Muscle of leg (tissue), 11 donors: ENCODE data around the gene TRAF3IP3. TPM values are rescaled to one million over a fixed set of nuclear protein-coding genes. Genes with fewer than 3 reads are reported as not detected.
"Not testable (repeated sequence)": the region's sequence is repeated elsewhere in the genome, so short reads cannot be mapped to it uniquely, and the experiment has no call there.

ENCODE experiments used
- DNase-seq: peaks from one replicate; pipeline ENCODE4 v3.0.0; 2013
- H3K27ac ChIP-seq: one replicate; pipeline ENCODE4 v1.5.1; 2013; ENCODE audit warnings: mild to moderate bottlenecking, low read length, control low read depth
- H3K27me3 ChIP-seq: one replicate; pipeline ENCODE4 v1.6.1; 2013; ENCODE audit warnings: low read length; ENCODE audit not compliant: control insufficient read depth, insufficient read depth
- H3K36me3 ChIP-seq: one replicate; pipeline ENCODE4 v1.6.1; 2013; ENCODE audit warnings: low read length; ENCODE audit not compliant: control insufficient read depth, insufficient read depth
- H3K4me1 ChIP-seq: one replicate; pipeline ENCODE4 v1.6.1; 2013; ENCODE audit warnings: low read length; ENCODE audit not compliant: control insufficient read depth, insufficient read depth
- H3K4me3 ChIP-seq: one replicate; pipeline ENCODE4 v1.5.1; 2013; ENCODE audit warnings: low read length, control low read depth
- H3K9me3 ChIP-seq: replicated peaks from 2 replicates; pipeline ENCODE4 v1.6.1; 2013; ENCODE audit warnings: low read depth, low read length; ENCODE audit not compliant: control insufficient read depth
- WGBS: methylation state at CpG from one replicate; pipeline ENCODE4 v1.1.5; 2013; ENCODE audit warnings: missing lambda C conversion rate; ENCODE audit not compliant: insufficient coverage; 5-methylcytosine and 5-hydroxymethylcytosine counted together
- polyA plus RNA-seq, 8 donors: library from polyadenylated mRNA; unstranded; fragments of 120-200 nt; gene quantifications; one replicate each; pipeline versions ENCODE4 v1.2.1 to v1.2.3, GENCODE V29; 2013; ENCODE audit warnings: inconsistent platforms in 1 of 8, low replicate concordance in 1 of 8; ENCODE audit not compliant: insufficient read length in 8 of 8, insufficient read depth in 1 of 8
- total RNA-seq: library from RNA; stranded (reverse); fragments of 120-200 nt; gene quantifications from one replicate; pipeline ENCODE4 v1.2.4, GENCODE V29; 2013

The TRAF3IP3 gene
- total and polyA plus RNA-seq, 9 donors, result 0.82 to 3.2 (median 2.2) TPM

DNA sequence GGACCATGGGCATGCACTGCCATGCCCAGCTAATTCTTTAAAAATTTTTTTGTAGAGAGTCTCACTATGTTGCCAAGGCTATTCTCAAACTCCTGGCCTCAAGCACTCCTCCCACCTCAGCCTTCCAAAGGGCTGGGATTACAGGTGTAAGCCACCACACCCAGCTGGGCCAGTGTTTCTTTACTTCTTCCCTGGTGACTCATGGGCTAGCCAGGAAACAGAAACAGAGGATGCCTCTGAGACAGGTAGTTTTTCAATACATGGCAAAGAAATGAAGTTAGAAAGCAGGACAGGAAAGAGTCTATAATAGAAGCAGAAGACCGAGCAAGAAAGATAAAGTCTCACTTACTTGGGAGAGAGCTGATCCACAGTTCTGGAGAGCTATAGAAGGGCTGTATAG, 36.1 kb downstream of the TRAF3IP3 start:
- H3K4me3 ChIP-seq, result no peak overlapping the region
- H3K9me3 ChIP-seq, result no peaks in the 10 kb centered on the region
- WGBS, result 100% methylated on average over 1 of the region's 1 CpG
- peaks cover 41% of the 10 kb centered on the region for H3K27me3 ChIP-seq
- no peak overlapping the region for H3K27ac ChIP-seq
- no peaks in the 10 kb centered on the region for H3K4me1 ChIP-seq
- no peaks in the 10 kb centered on the region for H3K36me3 ChIP-seq
- no peak for DNase-seq

DNA sequence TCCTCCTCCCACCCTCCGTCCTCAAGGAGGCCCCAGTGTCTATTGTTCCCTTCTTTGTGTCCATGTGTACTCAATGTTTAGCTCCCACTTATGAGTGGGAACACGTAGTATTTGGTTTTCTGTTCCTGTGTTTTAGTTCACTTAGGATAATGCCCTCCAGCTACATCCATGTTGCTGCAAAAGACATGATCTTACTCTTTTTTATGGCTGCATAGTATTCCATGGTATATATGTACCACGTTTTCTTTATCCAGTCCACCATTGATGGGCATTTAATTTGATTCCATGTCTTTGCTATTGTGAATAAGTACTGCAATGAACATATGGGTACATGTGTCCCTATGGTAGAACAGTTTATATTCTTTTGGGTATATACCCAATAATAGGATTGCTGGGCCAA, 37.9 kb downstream of the TRAF3IP3 start:
- H3K4me3 ChIP-seq, H3K4me1 ChIP-seq, DNase-seq, H3K9me3 ChIP-seq, H3K36me3 ChIP-seq, H3K27ac ChIP-seq: not testable (repeated sequence)
- peaks cover 36% of the 10 kb centered on the region for H3K27me3 ChIP-seq
- WGBS, result no CpG with 5 or more reads among the region's 3 CpGs

DNA sequence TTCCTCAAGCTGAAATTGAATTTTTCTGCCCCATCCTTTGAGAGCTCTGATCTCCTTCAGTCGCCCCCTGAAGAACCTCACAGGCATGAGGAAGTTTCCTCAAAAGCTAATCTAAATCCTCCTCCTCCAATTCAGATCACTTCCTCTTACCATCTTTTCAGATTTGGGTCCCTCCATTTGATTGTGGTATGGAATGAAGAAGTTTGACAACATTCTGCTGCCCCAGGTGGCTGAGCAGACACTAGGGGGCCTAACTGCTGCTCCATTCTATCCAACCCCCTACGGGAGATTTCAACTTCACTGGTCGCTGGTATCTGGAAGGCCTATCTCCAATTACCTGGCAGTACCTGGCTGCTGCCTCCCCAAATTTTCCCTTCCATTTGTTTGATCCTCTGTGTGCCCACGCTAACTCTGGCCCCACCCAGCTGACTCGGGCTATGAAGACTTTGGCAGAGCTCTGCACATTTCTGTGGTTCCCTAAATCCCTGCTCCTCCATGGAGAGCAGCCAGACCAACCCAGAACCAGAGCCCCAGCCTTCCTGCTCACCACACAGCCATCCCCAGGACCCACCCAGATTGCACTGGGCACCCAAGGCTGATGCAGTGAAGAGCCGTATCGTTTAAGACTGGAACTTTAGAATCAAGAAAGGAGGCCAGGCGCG, 42.3 kb downstream of the TRAF3IP3 start:
- 72% methylated on average over 6 of the region's 9 CpGs for WGBS
- Histone ChIP-seq H3K27me3 (peaks cover 17% of the 10 kb centered on the region), H3K27ac (no peak overlapping the region), H3K4me3 (no peak overlapping the region), H3K4me1 (peaks cover 3% of the 10 kb centered on the region), H3K9me3 (no peaks in the 10 kb centered on the region), H3K36me3 (no peaks in the 10 kb centered on the region)
- DNase-seq, result no peak

DNA sequence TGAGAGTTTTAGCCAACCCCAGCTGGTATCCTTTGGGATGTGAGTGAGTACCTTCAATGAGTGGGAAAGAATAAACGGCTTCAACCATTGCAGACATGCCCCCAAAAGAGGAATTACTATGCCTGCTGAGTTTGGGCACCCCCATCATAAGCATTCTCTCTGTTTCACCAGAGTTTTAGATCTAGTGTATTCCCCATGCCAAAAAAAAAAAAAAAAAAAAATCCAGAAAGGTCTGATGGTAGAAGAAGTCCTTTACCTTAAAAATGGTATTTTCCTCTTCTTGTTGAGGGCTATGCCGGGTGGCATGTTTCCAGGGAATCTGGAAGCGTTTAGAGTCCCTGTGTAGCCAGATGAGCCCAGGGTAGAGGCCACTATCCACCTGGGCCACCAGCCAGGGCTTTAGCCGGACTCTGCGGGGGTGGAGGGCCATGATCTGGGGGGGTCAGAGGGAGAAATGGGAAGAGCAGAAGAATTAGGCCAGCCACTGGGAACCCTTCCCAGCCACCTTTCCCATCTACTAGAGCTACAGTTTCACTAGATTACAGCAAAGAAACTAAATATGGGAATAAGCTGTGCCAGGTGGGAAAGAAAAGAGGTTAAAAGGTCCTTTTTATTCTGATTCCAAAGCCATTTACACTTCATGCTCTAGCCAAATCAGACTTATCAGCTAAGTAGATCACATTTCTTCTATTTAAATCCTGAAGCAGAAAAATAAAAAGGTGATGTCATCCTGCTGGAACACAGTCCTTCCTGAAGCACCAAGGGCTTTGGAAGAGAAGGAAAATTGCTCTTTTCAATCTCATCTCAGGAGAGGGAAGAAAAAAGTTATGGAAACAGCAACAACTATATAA, 45.4 kb downstream of the TRAF3IP3 start:
- peak; percentile 84 for DNase-seq
- no peaks in the 10 kb centered on the region for H3K36me3 ChIP-seq
- peaks cover 30% of the 10 kb centered on the region for H3K27me3 ChIP-seq
- H3K4me1 ChIP-seq, result peaks cover 10% of the 10 kb centered on the region
- H3K4me3 ChIP-seq, result no peak overlapping the region
- no CpG with 5 or more reads among the region's 5 CpGs for WGBS
- H3K9me3 ChIP-seq, result no peaks in the 10 kb centered on the region
- H3K27ac ChIP-seq, result no peak overlapping the region

DNA sequence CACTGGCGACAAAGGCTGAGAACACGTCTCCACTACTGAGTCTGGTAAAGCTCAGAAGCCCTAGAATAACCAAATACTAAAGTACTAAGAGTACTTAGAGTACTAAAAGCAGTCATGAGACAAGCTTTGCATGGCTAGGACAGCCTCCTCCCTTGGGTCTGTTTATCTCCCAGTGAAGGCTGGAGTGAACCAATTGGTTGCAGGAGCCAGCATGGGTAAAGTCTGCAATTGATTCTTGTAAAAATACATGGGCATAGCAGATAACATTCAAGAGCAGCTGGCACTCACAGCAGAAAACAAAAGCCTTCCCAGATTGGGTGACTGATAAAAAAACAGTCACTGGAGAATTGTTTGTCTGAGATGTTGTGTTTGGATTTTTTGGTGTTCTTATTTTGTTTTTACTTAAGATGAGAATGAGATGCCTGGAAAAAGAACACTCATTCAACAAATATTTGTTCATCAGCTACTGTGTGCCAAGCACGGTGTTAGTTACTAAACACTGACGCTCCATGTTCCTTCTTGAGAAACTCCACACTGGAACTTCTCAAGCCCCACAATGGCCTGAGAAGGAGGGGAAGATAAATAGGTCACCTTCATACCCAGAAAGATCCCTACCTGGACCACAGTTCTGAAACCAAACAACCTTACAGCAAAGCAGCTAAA, 46.4 kb downstream of the TRAF3IP3 start:
- no peak for DNase-seq
- H3K27me3 ChIP-seq, result peaks cover 29% of the 10 kb centered on the region
- H3K27ac ChIP-seq, result peak overlapping the region; percentile 25
- WGBS, result no CpG with 5 or more reads among the region's 4 CpGs
- no peaks in the 10 kb centered on the region for H3K36me3 ChIP-seq
- peaks cover 11% of the 10 kb centered on the region for H3K4me1 ChIP-seq
- no peak overlapping the region for H3K4me3 ChIP-seq
- H3K9me3 ChIP-seq, result no peaks in the 10 kb centered on the region

DNA sequence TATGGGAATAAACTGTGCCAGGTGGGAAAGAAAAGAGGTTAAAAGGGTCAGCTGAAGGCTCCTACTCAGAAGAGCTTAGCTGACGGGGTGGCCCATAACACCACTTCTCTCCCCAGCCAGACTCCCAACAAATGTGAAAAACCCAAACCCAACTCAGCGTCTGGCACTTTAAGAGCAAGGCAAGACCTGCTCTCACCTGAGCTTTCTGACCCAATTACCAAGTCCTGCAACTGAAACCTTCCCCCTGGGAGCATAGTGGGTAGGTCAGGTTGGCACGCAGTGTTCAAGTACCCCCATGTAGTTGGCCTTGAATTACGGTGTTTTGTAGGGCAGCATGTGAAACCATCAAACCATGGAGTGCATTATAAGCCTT, 46.9 kb downstream of the TRAF3IP3 start:
- no peak for DNase-seq
- Histone ChIP-seq H3K27ac (no peak overlapping the region), H3K4me3 (no peak overlapping the region), H3K9me3 (no peaks in the 10 kb centered on the region), H3K4me1 (peaks cover 14% of the 10 kb centered on the region), H3K36me3 (no peaks in the 10 kb centered on the region), H3K27me3 (peaks cover 29% of the 10 kb centered on the region)
- WGBS, result no CpG with 5 or more reads among the region's 4 CpGs

DNA sequence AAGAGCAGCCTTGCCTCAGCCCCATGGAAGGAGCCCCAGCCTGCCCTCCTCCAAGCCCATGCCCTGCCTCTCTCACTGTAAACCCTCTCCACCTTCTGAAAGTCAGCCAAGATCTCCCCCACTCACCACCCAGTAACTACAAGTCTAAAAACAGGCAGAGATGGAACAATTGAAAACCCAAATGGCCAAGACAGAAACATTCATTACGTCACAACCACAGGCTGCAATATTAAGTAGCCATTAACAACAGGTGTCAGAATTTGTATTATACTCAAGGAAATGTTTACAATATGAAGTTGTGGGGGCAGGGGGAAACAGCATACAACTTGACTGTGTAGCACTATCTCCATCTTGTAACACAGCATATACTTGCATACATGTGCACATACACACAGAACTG, 47.7 kb downstream of the TRAF3IP3 start:
- WGBS, result no CpG with 5 or more reads among the region's 1 CpG
- no peak overlapping the region for H3K27ac ChIP-seq
- no peaks in the 10 kb centered on the region for H3K36me3 ChIP-seq
- peaks cover 24% of the 10 kb centered on the region for H3K27me3 ChIP-seq
- H3K9me3 ChIP-seq, result no peaks in the 10 kb centered on the region
- no peak for DNase-seq
- no peak overlapping the region for H3K4me3 ChIP-seq
- peaks cover 16% of the 10 kb centered on the region for H3K4me1 ChIP-seq

DNA sequence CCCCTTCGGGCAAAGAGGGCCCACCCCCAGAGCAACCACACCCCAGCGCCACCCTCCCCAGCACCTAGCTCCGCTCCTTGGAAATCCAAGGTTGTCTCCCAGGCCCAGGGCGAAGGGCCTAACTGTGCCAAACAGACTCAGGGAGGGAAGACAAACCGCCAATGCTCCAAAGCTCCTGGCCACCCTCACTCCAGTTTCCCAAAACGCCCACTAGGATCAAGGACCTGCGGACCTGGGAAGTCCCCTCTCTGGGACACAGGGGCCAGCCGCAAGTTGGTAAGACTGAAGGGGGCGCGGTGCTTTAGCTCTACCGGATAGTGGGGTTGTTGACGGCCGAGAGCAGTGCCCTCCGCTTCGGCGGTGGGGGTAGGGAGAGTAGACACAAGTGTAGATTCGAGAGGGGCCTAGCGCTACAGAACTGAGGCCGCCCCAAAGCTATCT, 49.5 kb downstream of the TRAF3IP3 start:
- Histone ChIP-seq H3K36me3 (no peaks in the 10 kb centered on the region), H3K4me3 (no peak overlapping the region), H3K27ac (no peak overlapping the region), H3K9me3 (no peaks in the 10 kb centered on the region), H3K4me1 (peaks cover 16% of the 10 kb centered on the region), H3K27me3 (peaks cover 21% of the 10 kb centered on the region)
- no peak for DNase-seq
- 34% methylated on average over 12 of the region's 19 CpGs for WGBS

DNA sequence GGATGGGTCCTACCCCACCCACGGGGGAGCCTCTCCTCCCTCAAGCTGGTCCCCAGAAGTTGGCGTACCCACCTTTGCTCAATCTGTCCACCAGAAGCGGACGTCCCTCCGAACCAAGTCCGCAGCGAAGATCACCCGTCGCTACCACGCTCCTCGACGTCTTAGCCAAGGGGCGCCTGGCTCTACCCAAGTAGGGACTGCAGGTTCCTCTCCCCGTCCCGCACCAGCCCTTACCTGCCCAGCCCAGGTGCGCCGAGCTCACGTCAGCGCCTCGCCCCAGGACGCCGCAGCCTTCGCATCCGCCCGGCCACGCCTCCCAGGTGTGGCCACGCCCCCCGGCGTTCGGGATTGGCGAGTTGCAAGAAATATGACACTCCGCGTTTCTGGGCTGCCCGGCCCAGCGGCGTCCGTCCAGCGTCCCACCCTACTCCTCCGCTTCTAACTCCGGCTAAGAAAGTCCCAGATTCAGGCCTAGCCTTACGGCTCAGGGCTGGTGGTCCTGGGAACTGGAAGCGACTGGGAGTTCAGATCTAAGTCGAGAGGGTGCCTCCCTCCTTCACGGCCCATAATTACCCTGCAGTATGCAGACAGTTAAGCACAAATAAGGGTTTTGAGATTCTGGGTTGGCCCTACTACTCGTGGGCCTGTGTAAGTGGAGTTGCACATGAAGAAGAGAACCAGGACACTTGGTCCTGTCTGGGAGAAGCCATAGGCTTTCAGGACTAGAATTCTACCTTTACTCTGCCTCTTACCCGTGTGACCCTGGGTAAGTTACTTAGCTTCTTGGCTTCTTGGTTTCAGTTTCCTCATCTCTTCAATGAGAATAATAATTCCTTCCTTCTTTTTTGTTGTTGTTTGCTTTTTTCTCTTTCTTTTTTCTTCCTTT, 50.3 kb downstream of the TRAF3IP3 start, which contains the start of gene IRF6:
IRF6 (minus strand) TSS at position 268 of the 886 bp plus-strand sequence. CDS start 4,729 bp downstream, outside the sequence.
- peak within 1 kb of the TSS; percentile 17 for H3K4me3 ChIP-seq
- peak; percentile 63 for DNase-seq
- H3K27ac ChIP-seq, result no peak within 1 kb of the TSS
- peaks cover 15% of the 10 kb centered on the region for H3K4me1 ChIP-seq
- no peaks in the 10 kb centered on the region for H3K36me3 ChIP-seq
- no peaks in the 10 kb centered on the region for H3K9me3 ChIP-seq
- H3K27me3 ChIP-seq, result peaks cover 21% of the 10 kb centered on the region
- WGBS, result 4% methylated on average over 32 of the region's 46 CpGs
